ENCODE measurements around the gene CACHD1. TPM values are rescaled to one million over a fixed set of nuclear protein-coding genes. Genes with fewer than 3 reads are reported as not detected.

CACHD1 gene
- total and polyA plus RNA-seq, 8 donors, result 2.9 to 7.1 (median 5.2) TPM

GRCh38 chr1:64715186-64715585 is 245.3 kb downstream of the CACHD1 start:
- DNase-seq, result no peak
- H3K27me3 ChIP-seq, result no peaks in the 10 kb centered on the region
- no peak for FAIRE-seq

GRCh38 chr1:64721135-64721534 is 251.2 kb downstream of the CACHD1 start:
- no peak overlapping the region for H3K27ac ChIP-seq
- no peak overlapping the region for H3K4me3 ChIP-seq
- no peaks in the 10 kb centered on the region for H3K9me3 ChIP-seq
- DNase-seq, result no peak
- TF ChIP-seq CTCF (IDR thresholded peaks at IDR 0.05), result no peak
- H3K36me3 ChIP-seq, result no peaks in the 10 kb centered on the region
- ATAC-seq, result no peak
- H3K4me1 ChIP-seq, result no peaks in the 10 kb centered on the region
- FAIRE-seq, result no peak
- intact Hi-C loops (cut with DNase I), result no loop called here
- 81 to 84% methylated on average over 2 of the region's 2 CpGs for WGBS, 2 donors
- H3K27me3 ChIP-seq, result no peaks in the 10 kb centered on the region

More at GRCh38 chr1:64715186-64715585, 245.3 kb downstream of the CACHD1 start:
- no peak for ATAC-seq
- 58 to 67% methylated on average over 2 of the region's 2 CpGs for WGBS, 2 donors
- Histone ChIP-seq H3K27ac (no peak overlapping the region), H3K9me3 (no peaks in the 10 kb centered on the region), H3K4me1 (no peaks in the 10 kb centered on the region), H3K4me3 (no peak overlapping the region), H3K36me3 (no peaks in the 10 kb centered on the region)
- intact Hi-C loops (cut with DNase I), result no loop called here
- no peak for TF ChIP-seq CTCF (IDR thresholded peaks at IDR 0.05)

GRCh38 chr1:64721576-64722145 is 251.7 kb downstream of the CACHD1 start:
- intact Hi-C loops (cut with DNase I), result no loop called here
- H3K4me1 ChIP-seq, result no peaks in the 10 kb centered on the region
- no peak overlapping the region for H3K4me3 ChIP-seq
- no peak for DNase-seq
- ATAC-seq, result no peak
- H3K36me3 ChIP-seq, result no peaks in the 10 kb centered on the region
- FAIRE-seq, result no peak
- no peak overlapping the region for H3K27ac ChIP-seq
- no peak for TF ChIP-seq CTCF (IDR thresholded peaks at IDR 0.05)
- no peaks in the 10 kb centered on the region for H3K9me3 ChIP-seq
- H3K27me3 ChIP-seq, result no peaks in the 10 kb centered on the region
- WGBS, 2 donors, result 85 to 92% methylated on average over 2 of the region's 2 CpGs

- intact Hi-C loops (cut with DNase I), result no loop called here
These were observed 257.9 kb downstream of the CACHD1 start for GRCh38 chr1:64727861-64728260.

More at GRCh38 chr1:64727861-64728260, 257.9 kb downstream of the CACHD1 start:
- no peak for FAIRE-seq
- DNase-seq, result no peak
- Histone ChIP-seq H3K27ac (no peak overlapping the region), H3K36me3 (no peaks in the 10 kb centered on the region), H3K9me3 (no peaks in the 10 kb centered on the region), H3K4me3 (no peak overlapping the region), H3K27me3 (no peaks in the 10 kb centered on the region), H3K4me1 (no peaks in the 10 kb centered on the region)
- WGBS, 2 donors, result 88 to 91% methylated on average over 1 of the region's 1 CpG
- no peak for ATAC-seq
- TF ChIP-seq CTCF (IDR thresholded peaks at IDR 0.05), result no peak
